ENCODE results near the gene GREB1. TPM values are rescaled to one million over a fixed set of nuclear protein-coding genes. Genes with fewer than 3 reads are reported as not detected.

GREB1 gene
- total RNA-seq, 1 experiment from 2014 or later: 6.2 TPM

DNA sequence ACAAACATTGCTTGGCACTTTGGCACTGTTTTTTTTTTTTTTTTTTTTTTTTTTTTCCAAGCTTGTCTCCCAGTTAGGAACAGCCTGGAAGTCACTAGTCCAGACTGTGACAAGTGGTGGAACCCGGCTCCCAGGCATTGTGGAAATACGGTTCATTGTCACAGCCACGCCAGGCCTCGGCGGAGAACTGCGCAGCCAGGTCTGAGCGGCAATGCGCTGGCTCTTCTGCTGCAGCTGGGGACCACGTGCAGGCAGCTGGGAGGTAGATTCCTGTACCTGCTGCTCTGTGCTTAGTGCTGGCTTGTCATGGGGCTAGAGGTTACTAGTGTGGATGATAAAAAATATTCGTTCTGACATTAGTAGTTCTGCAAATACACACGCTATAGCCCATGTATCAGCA lies 131.2 kb downstream of the GREB1 start:
- no TSS peak for BruUV-seq (replicated peaks)
- TF ChIP-seq, protein P1, sequence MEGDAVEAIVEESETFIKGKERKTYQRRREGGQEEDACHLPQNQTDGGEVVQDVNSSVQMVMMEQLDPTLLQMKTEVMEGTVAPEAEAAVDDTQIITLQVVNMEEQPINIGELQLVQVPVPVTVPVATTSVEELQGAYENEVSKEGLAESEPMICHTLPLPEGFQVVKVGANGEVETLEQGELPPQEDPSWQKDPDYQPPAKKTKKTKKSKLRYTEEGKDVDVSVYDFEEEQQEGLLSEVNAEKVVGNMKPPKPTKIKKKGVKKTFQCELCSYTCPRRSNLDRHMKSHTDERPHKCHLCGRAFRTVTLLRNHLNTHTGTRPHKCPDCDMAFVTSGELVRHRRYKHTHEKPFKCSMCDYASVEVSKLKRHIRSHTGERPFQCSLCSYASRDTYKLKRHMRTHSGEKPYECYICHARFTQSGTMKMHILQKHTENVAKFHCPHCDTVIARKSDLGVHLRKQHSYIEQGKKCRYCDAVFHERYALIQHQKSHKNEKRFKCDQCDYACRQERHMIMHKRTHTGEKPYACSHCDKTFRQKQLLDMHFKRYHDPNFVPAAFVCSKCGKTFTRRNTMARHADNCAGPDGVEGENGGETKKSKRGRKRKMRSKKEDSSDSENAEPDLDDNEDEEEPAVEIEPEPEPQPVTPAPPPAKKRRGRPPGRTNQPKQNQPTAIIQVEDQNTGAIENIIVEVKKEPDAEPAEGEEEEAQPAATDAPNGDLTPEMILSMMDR (IDR thresholded peaks at IDR 0.05 in 2 of 3, conservative IDR thresholded peaks at IDR 0.05 in 1 of 3; ENCODE audit: borderline replicate concordance in 1 of 3, insufficient read depth in 1 of 3, low read depth in 2 of 3, low read length in 2 of 3): no peak
- no peak for TF ChIP-seq POLR2A (IDR thresholded peaks at IDR 0.05; ENCODE audit: borderline replicate concordance, extremely low read depth, insufficient read depth, insufficient read length)
- no peak for TF ChIP-seq POLR2AphosphoS5 (IDR thresholded peaks at IDR 0.05; ENCODE audit: low read depth, low read length)
- TF ChIP-seq, protein P2, sequence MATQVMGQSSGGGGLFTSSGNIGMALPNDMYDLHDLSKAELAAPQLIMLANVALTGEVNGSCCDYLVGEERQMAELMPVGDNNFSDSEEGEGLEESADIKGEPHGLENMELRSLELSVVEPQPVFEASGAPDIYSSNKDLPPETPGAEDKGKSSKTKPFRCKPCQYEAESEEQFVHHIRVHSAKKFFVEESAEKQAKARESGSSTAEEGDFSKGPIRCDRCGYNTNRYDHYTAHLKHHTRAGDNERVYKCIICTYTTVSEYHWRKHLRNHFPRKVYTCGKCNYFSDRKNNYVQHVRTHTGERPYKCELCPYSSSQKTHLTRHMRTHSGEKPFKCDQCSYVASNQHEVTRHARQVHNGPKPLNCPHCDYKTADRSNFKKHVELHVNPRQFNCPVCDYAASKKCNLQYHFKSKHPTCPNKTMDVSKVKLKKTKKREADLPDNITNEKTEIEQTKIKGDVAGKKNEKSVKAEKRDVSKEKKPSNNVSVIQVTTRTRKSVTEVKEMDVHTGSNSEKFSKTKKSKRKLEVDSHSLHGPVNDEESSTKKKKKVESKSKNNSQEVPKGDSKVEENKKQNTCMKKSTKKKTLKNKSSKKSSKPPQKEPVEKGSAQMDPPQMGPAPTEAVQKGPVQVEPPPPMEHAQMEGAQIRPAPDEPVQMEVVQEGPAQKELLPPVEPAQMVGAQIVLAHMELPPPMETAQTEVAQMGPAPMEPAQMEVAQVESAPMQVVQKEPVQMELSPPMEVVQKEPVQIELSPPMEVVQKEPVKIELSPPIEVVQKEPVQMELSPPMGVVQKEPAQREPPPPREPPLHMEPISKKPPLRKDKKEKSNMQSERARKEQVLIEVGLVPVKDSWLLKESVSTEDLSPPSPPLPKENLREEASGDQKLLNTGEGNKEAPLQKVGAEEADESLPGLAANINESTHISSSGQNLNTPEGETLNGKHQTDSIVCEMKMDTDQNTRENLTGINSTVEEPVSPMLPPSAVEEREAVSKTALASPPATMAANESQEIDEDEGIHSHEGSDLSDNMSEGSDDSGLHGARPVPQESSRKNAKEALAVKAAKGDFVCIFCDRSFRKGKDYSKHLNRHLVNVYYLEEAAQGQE (IDR thresholded peaks at IDR 0.05; ENCODE audit: low read depth): no peak
- TF ChIP-seq, protein P3, sequence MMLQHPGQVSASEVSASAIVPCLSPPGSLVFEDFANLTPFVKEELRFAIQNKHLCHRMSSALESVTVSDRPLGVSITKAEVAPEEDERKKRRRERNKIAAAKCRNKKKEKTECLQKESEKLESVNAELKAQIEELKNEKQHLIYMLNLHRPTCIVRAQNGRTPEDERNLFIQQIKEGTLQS (IDR thresholded peaks at IDR 0.05): no peak
- no peak for TF ChIP-seq SIN3A (IDR thresholded peaks at IDR 0.05; ENCODE audit: low read depth)
- TF ChIP-seq CEBPB (IDR thresholded peaks at IDR 0.05; ENCODE audit: low read depth): no peak
- no peak for TF ChIP-seq SRF (IDR thresholded peaks at IDR 0.05; ENCODE audit: low read depth)
- TF ChIP-seq ZNF274 (IDR thresholded peaks at IDR 0.05; ENCODE audit: low read depth, low read length): no peak
- no peak for TF ChIP-seq FOSL1 (IDR thresholded peaks at IDR 0.05; ENCODE audit: low read depth)
- no peak for TF ChIP-seq CBX3 (IDR thresholded peaks at IDR 0.05; ENCODE audit: low read depth)
- no peak overlapping the region for H3K27ac ChIP-seq (ENCODE audit: low read depth, low read length)
- H3K27me3 ChIP-seq (ENCODE audit: insufficient read depth, low read length): no peaks in the 10 kb centered on the region
- no peak overlapping the region for H3K4me3 ChIP-seq (replicated peaks in 1 of 2; ENCODE audit: low read depth in 1 of 2, low read length in 2 of 2)
- CTCF ChIA-PET: interaction anchor here (0.7 kb wide), 1 partner anchor 20 kb away, joined by 3 read pairs; no protein-coding TSS in a partner anchor
- no peak for DNase-seq (ENCODE audit: low read depth, low spot score)
- POLR2A ChIA-PET: no interaction called here
- intact Hi-C loops (cut with micrococcal nuclease): no loop called here
- no peaks in the 10 kb centered on the region for H3K4me1 ChIP-seq (ENCODE audit: control insufficient read depth in 1 of 2, insufficient read depth in 2 of 2, low read length in 2 of 2)
- RAD21 ChIA-PET (ENCODE audit: low non-redundant PET in 1 of 2, low total read pairs in 2 of 2, uncharacterized antibody in 2 of 2, unreplicated experiment in 2 of 2): no interaction called here
- no peaks in the 10 kb centered on the region for H3K79me2 ChIP-seq (ENCODE audit: insufficient read depth, low read length)
- H4K20me1 ChIP-seq (ENCODE audit: insufficient read depth): no peaks in the 10 kb centered on the region
- no peak overlapping the region for H2AFZ ChIP-seq (ENCODE audit: low read depth, low read length, poor library complexity, severe bottlenecking)
- H3K36me3 ChIP-seq (ENCODE audit: control insufficient read depth in 1 of 2, insufficient read depth in 2 of 2, low read length in 2 of 2): no peaks in the 10 kb centered on the region
- no peak overlapping the region for H3K4me2 ChIP-seq (ENCODE audit: low read length)
- H3K9me2 ChIP-seq (ENCODE audit: insufficient read depth): no peaks in the 10 kb centered on the region
- no peak overlapping the region for H3K9ac ChIP-seq (ENCODE audit: low read length)
- no peak for ATAC-seq
- H3K9me3 ChIP-seq (ENCODE audit: control insufficient read depth in 1 of 2, insufficient read depth in 1 of 2, low read depth in 1 of 2, low read length in 2 of 2): peaks cover 0 to 10% of the 10 kb centered on the region in 2 experiments; a peak in 2 of 4 replicates
